Heart left ventricle (tissue), 13 donors: ENCODE results near the gene GPC3.

ENCODE experiments used
- POLR2A ChIP-seq, 2 donors: fragments of 450-650 bp; IDR thresholded peaks; one replicate each; pipeline ENCODE4 v1.6.1; 2017; ENCODE audit warnings: antibody characterized with exemption in 2 of 2, mild to moderate bottlenecking in 2 of 2, moderate library complexity in 2 of 2
- TF ChIP-seq, protein P1 (sequence below), 12 donors: fragments of 200-600 bp; sonication (generic) in 4 of 12; IDR thresholded peaks; one replicate each; pipeline versions ENCODE4 v1.5.0 to v1.8.0; 2018 to 2022; ENCODE audit warnings: antibody characterized with exemption in 12 of 12, mild to moderate bottlenecking in 5 of 12
- donor health status: ischemic (EF 13 %, LVEDD 7.1; RV severe dilation, severe dysfunction).
- donor health status: DM: no; HTN: yes; CAD: no.
- donor health status: DM: no; HTN: no; CAD: no.
- donor health status: ischemic (EF 25% LVEDD 6.9; RV normal size, moderate dysfunction).
- donor health status: ischemic (EF 25% LVEDD 5.7; RV mildly dilated, moderate dysfunction).
- donor health status: ischemic (EF 35%, LVEDD 5.7; RV mildly dilated, moderate dysfunction).
- donor health status: nonischemic (EF 11% LVEDD 7.7; RV severe dilation, severe dysfunction).
- donor health status: DM: yes; HTN: yes; CAD: no.
- donor health status: PGD.
- donor health status: ischemic (EF 29% LVEDD 5.4; RV normal size, mild dysfunction).
- donor health status: nonischemic (EF 23%, LVEDD 6.1; RV moderate dilation, normal function).

GRCh38 chrX:133604801-133605200 is 380.6 kb downstream of the GPC3 start:
- TF ChIP-seq, protein P1, sequence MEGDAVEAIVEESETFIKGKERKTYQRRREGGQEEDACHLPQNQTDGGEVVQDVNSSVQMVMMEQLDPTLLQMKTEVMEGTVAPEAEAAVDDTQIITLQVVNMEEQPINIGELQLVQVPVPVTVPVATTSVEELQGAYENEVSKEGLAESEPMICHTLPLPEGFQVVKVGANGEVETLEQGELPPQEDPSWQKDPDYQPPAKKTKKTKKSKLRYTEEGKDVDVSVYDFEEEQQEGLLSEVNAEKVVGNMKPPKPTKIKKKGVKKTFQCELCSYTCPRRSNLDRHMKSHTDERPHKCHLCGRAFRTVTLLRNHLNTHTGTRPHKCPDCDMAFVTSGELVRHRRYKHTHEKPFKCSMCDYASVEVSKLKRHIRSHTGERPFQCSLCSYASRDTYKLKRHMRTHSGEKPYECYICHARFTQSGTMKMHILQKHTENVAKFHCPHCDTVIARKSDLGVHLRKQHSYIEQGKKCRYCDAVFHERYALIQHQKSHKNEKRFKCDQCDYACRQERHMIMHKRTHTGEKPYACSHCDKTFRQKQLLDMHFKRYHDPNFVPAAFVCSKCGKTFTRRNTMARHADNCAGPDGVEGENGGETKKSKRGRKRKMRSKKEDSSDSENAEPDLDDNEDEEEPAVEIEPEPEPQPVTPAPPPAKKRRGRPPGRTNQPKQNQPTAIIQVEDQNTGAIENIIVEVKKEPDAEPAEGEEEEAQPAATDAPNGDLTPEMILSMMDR (IDR thresholded peaks at IDR 0.05) = no peak
- no peak for TF ChIP-seq POLR2A (IDR thresholded peaks at IDR 0.05)
